Activated CD4-positive, alpha-beta T cell treated with anti-CD3 and anti-CD28 coated beads for 48 hours (primary cell): Measurements from ENCODE around the gene AURKAIP1.

ENCODE experiments used
- DNase-seq: peaks from one replicate; pipeline ENCODE4 v3.0.0-alpha.2; 2020

AURKAIP1 gene

DNA sequence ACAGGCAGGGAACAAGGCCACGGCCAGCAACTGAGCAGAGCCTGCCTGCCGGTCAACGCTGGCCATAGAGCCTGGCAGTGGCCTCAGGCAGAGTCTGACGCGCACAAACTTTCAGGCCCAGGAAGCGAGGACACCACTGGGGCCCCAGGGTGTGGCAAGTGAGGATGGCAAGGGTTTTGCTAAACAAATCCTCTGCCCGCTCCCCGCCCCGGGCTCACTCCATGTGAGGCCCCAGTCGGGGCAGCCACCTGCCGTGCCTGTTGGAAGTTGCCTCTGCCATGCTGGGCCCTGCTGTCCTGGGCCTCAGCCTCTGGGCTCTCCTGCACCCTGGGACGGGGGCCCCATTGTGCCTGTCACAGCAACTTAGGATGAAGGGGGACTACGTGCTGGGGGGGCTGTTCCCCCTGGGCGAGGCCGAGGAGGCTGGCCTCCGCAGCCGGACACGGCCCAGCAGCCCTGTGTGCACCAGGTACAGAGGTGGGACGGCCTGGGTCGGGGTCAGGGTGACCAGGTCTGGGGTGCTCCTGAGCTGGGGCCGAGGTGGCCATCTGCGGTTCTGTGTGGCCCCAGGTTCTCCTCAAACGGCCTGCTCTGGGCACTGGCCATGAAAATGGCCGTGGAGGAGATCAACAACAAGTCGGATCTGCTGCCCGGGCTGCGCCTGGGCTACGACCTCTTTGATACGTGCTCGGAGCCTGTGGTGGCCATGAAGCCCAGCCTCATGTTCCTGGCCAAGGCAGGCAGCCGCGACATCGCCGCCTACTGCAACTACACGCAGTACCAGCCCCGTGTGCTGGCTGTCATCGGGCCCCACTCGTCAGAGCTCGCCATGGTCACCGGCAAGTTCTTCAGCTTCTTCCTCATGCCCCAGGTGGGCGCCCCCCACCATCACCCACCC, 43.7 kb downstream of the AURKAIP1 start, which contains the start of gene TAS1R3:
Gene TAS1R3 (plus strand): TSS at position 213 of the 898 bp plus-strand sequence. CDS start 66 bp downstream, at position 279.
- no peak for DNase-seq

DNA sequence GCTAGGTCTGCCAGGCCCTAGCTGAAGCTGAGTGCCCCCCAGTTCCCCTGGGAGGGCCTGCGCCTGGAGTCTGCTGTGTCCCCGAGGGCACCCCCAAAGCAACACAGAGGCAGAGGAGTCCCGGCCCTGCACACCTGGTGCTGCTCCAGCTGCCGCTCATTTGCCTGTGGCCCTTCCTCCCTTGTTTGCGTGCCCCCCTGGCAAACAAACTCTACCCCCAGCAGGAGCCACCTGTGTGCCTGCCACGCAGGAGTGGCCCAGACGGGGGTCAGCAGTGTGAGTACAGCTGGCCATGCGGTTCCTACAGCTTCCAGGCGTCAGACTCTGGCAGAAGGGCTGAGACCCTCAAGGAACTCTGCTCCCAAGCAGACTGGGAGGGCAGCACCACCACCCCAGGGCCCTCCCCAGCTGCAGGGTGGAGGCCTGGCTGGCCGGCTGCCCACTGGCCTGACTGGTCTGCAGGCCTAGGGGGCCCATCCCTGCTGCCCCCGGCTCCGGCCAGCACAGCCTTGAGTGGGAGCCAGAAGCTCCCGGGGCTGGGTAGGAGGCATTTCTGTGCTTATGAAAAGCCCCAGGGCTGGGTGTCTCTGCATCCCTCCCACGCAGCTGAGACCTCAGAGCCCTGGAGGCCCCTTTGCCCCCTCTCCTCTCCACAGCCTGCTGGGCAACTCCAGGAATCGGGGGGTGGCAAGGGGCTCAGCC, 44.5 kb downstream of the AURKAIP1 start:
- no peak for DNase-seq

DNA sequence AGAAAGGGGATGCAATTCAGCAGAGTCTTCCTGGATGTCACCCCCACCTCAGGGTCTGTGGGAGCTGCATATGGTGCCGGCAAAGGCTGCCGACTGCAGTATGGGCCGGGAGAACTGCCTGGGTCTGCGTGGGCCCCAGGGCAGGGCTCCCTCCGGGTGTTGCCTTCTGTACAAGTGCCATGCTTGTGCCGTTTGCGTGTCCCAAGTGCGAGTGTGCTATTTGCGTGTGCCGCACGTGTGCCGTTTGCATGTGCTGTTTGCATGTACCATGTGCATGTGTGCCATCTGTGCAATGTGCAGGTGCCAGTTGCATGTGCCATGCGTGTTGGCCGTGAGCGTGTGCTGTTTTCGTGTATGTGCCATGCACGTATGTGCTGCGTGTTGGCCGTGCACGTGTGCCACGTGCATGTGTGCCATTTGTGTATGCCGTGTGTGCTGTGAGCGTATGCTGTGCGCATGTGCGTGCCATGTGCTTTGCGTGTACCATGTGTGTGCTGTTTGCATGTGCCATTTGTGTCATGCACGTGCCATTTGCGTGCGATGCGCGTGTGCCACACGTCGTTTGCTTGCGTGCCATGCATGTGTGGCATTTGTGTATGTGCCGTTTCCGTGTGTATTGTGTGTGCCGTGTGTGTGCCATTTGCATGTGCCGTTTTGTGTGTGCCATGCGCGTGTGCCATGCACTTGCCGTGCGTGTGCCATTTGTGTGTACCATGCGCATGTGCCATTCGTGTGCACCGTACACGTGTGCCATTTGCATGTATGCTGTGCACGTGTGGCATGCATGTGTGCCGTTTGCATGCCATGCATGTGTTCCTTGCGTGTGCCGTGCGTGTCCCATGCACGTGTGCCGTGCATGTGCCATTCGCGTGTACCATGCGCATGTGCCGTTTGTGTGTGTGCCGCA, 45.5 kb downstream of the AURKAIP1 start:
- DNase-seq, result no peak

DNA sequence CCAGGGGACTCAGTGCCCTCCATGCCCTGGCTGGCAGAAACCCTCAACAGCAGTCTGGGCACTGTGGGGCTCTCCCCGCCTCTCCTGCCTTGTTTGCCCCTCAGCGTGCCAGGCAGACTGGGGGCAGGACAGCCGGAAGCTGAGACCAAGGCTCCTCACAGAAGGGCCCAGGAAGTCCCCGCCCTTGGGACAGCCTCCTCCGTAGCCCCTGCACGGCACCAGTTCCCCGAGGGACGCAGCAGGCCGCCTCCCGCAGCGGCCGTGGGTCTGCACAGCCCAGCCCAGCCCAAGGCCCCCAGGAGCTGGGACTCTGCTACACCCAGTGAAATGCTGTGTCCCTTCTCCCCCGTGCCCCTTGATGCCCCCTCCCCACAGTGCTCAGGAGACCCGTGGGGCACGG, 46.8 kb downstream of the AURKAIP1 start:
- DNase-seq, result no peak

DNA sequence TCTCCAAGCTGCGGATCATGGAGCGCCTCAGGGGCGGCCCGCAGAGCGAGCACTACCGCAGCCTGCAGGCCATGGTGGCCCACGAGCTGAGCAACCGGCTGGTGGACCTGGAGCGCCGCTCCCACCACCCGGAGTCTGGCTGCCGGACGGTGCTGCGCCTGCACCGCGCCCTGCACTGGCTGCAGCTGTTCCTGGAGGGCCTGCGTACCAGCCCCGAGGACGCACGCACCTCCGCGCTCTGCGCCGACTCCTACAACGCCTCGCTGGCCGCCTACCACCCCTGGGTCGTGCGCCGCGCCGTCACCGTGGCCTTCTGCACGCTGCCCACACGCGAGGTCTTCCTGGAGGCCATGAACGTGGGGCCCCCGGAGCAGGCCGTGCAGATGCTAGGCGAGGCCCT, 47.7 kb downstream of the AURKAIP1 start:
- no peak for DNase-seq

DNA sequence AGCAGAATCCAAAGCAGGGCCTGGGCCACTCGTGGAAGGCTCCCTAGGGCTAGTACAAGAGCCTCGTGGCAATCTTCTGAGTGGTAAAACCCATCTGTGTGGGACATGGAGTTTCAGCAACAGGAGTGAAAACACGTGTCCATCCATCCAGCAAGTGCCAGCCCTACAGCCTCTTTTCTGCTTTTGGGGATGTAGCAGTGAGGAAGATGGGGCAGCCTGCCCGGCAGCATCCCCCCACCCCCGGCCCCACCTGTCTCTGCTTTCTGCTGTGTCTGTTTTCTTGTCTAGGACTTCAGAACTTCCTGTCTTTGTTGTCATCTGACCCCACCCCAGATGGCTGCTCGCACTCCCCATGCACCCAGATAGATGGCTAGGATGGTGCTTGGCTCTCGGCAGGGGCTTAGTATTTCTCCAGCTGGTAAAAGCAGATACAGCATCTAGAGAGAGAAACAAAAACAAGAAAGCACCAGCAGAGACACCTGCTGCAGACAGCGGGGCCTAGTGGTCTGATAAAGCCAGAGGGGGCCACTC, 48.9 kb downstream of the AURKAIP1 start:
- DNase-seq, result no peak

DNA sequence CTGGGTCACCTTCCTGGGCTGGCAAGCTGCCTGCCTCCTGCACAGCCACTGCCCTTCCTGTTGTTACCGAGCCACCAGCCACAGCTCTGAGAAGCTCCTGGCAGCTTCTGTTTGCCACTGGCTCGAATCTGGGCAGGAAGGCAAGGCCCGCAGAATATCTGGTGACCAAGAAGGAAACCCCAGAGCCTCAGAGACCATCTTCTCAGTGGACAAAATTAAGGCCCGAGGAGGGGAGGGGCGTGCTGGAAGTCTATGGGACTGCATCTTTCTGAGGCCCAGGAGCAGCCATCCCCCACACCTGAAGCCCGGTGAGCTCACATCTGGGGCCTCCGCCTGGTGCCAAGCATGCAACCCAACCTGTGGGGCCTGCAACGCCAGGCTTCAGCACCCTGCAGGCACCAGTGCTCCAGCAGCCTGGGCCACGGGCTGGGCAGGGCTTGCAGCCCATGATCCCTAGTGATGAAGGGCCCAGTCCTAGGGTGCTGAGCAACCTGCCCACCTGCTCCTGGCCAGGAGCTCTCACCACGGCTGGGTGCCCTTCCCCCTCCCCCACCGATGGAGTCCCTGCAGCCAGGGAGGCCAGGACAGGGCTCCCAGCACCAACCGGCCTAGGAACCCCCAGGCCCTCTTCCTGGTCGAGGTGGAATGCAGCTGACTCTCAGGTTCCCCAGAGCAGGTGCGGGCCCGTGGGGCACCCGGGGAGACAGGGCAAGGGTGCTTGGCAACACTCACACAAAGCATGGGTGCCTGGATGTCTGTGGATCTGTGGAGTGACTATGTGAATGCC, 49.5 kb downstream of the AURKAIP1 start:
- no peak for DNase-seq

DNA sequence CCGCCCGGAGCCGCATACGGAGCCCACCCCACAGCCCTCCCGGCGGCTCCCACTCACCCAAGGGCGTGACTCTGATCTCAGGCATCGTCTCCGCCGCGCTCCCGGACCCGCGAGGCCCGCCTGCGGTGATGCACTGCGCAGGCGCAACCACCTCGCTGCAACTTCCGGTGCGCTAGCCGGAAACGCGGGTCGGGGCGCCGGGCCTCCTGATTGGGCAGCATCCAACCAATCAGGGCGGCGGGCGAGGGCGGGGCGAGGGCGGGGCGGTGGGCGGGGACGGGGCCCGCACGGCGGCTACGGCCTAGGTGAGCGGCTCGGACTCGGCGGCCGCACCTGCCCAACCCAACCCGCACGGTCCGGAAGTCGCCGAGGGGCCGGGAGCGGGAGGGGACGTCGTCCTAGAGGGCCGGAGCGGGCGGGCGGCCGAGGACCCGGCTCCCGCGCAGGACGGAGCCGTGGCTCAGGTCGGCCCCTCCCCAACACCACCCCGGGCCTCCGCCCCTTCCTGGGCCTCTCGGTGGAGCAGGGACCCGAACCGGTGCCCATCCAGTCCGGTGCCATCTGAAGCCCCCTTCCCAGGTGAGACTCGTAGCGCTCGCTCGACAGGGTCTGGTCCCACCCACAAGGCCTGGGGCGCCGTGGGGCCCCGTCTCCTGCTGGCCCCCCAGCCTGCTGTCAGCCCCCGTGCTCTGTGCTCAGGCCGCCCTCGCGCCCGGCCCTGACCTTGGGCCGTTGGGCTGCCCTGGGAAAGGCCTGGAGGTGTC, 50.3 kb downstream of the AURKAIP1 start, which contains the start of the genes CPTP and INTS11:
Gene CPTP (plus strand): TSS at position 279 of the 764 bp plus-strand sequence. CDS start 2,109 bp downstream, outside the sequence.
Gene INTS11 (minus strand): TSS at position 137 of the 764 bp plus-strand sequence. CDS start 52 bp downstream, at position 85.
- peak; percentile 98 for DNase-seq

DNA sequence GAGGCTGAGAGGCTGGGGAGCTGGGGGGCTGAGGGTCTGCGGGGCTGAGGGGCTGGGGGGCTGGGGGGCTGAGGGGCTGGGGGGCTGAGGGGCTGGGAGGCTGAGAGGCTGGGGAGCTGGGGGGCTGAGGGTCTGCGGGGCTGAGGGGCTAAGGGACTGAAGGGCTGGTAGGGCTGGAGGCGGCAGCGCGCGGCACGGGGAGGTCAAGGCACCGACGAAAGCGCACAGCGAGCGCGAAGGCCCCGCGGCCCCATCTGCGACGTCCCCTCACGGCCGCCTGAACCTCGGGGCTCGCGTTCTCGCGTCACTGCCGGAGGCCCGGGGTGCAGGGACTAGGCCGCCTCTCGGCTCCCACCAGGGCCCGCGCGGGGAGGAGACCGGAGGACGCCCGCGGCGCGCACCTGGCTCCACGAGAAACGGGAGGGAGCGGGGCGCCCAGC, 50.9 kb downstream of the AURKAIP1 start:
- DNase-seq, result no peak
